ENCODE results near the gene SMYD3. TPM values are rescaled to one million over a fixed set of nuclear protein-coding genes. Genes with fewer than 3 reads are reported as not detected.

SMYD3 gene
- total RNA-seq, 1 donor from 2014 or later: 22.3 TPM

- H3K9me3 ChIP-seq: no peaks in the 10 kb centered on the region
- H3K27me3 ChIP-seq: no peaks in the 10 kb centered on the region
- no peak for TF ChIP-seq POLR2A (IDR thresholded peaks at IDR 0.05)
- no peak for TF ChIP-seq POLR2AphosphoS5 (IDR thresholded peaks at IDR 0.05; ENCODE audit: insufficient read depth in 1 of 2, low read depth in 1 of 2)
- no peak for TF ChIP-seq CTCF (IDR thresholded peaks at IDR 0.05)
- peaks cover 8% of the 10 kb centered on the region for H3K4me1 ChIP-seq
- no peak for DNase-seq (ENCODE audit: extremely low spot score in 2 of 2)
- H3K4me3 ChIP-seq: no peak overlapping the region
- intact Hi-C loops (cut with DNase I): no loop called here
- H3K27ac ChIP-seq: no peak overlapping the region
- H3K36me3 ChIP-seq: no peaks in the 10 kb centered on the region
Measured at GRCh38 chr1:246151796-246152434, 355.2 kb downstream of the SMYD3 start.

- Histone ChIP-seq H3K36me3 (no peaks in the 10 kb centered on the region), H3K9me3 (no peaks in the 10 kb centered on the region), H3K4me1 (no peaks in the 10 kb centered on the region), H3K27me3 (no peaks in the 10 kb centered on the region), H3K27ac (no peak overlapping the region), H3K4me3 (no peak overlapping the region)
- no peak for DNase-seq (ENCODE audit: extremely low spot score in 2 of 2)
- no peak for TF ChIP-seq POLR2A (IDR thresholded peaks at IDR 0.05)
- no peak for TF ChIP-seq POLR2AphosphoS5 (IDR thresholded peaks at IDR 0.05; ENCODE audit: insufficient read depth in 1 of 2, low read depth in 1 of 2)
- TF ChIP-seq CTCF (IDR thresholded peaks at IDR 0.05): no peak
- intact Hi-C loops (cut with DNase I): no loop called here
Measured at GRCh38 chr1:246149543-246149942, 357.5 kb downstream of the SMYD3 start.

- intact Hi-C loops (cut with DNase I): no loop called here
- TF ChIP-seq POLR2AphosphoS5 (IDR thresholded peaks at IDR 0.05; ENCODE audit: insufficient read depth in 1 of 2, low read depth in 1 of 2) (no peak), CTCF (IDR thresholded peaks at IDR 0.05) (no peak), POLR2A (IDR thresholded peaks at IDR 0.05) (no peak)
- H3K9me3 ChIP-seq: no peaks in the 10 kb centered on the region
- no peak for DNase-seq (ENCODE audit: extremely low spot score in 2 of 2)
- no peak overlapping the region for H3K27ac ChIP-seq
- H3K4me1 ChIP-seq: no peaks in the 10 kb centered on the region
- no peak overlapping the region for H3K4me3 ChIP-seq
- no peaks in the 10 kb centered on the region for H3K36me3 ChIP-seq
- no peaks in the 10 kb centered on the region for H3K27me3 ChIP-seq
Measured at GRCh38 chr1:246147524-246148461, 359.3 kb downstream of the SMYD3 start.

DNA sequence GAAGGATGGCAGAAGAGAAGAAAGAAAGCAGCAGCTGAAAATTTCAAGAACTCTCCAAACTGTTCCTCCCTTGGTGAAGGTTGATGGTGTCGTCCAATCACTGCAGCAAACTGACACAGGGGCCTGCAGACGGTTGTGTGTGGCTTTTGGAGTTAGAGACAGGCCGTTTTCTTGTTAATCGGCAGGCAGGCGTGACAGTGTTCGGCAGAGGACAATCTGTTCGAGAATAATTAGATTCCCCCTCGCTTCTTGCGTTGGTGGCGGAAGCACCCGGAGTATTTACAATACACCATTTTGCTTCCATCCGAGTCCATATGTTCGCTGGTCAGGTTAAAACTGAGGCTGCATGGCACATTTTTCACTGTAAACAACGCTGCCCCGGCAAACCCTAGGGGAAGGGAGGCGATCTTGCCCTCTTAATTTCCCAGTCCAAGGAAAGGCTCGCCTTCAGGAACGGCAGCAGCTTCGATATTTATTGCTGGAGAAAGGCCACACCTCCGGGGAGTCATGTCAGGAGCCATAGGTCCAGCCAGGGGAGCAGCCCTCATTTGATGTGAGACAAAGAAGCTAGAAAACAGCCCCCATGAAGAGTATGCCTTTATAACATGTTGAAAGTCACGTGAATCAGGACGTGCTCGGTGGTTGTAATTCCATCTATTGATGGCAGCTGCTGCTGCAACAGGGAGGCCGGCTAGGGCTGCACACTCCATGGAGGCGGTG is 360.1 kb downstream of the SMYD3 start:
- Histone ChIP-seq H3K27me3 (no peaks in the 10 kb centered on the region), H3K27ac (no peak overlapping the region), H3K4me3 (no peak overlapping the region), H3K4me1 (no peaks in the 10 kb centered on the region), H3K36me3 (no peaks in the 10 kb centered on the region), H3K9me3 (no peaks in the 10 kb centered on the region)
- TF ChIP-seq CTCF (IDR thresholded peaks at IDR 0.05): no peak
- TF ChIP-seq POLR2AphosphoS5 (IDR thresholded peaks at IDR 0.05; ENCODE audit: insufficient read depth in 1 of 2, low read depth in 1 of 2): no peak
- TF ChIP-seq POLR2A (IDR thresholded peaks at IDR 0.05): no peak
- DNase-seq (ENCODE audit: extremely low spot score in 2 of 2): no peak
- intact Hi-C loops (cut with DNase I): no loop called here
